Esophagus muscularis mucosa (tissue), 4 donors: Measurements from ENCODE around the gene DENND2A.

Source experiments
- CTCF ChIP-seq, 3 experiments: fragments of 200-600 bp in 2 of 3; fragments of 450-650 bp in 1 of 3; sonication (generic) in 2 of 3; IDR thresholded peaks; one replicate each; pipeline ENCODE4 v1.5.1; 2017 to 2019; ENCODE audit warnings: antibody characterized with exemption in 3 of 3, mild to moderate bottlenecking in 2 of 3, moderate library complexity in 1 of 3
- EP300 ChIP-seq: sonication (generic); formaldehyde crosslinking; IDR thresholded peaks from one replicate; pipeline ENCODE4 v1.6.1; 2017; ENCODE audit warnings: antibody characterized with exemption
- POLR2AphosphoS5 ChIP-seq, 2 donors: sonication (generic); formaldehyde crosslinking; IDR thresholded peaks; one replicate each; pipeline ENCODE4 v1.6.1; 2017; ENCODE audit warnings: antibody characterized with exemption in 2 of 2

GRCh38 chr7:140484951-140485499 is 155.6 kb downstream of the DENND2A start:
- no peak for TF ChIP-seq CTCF (IDR thresholded peaks at IDR 0.05)
- no peak for TF ChIP-seq EP300
- no peak for TF ChIP-seq POLR2AphosphoS5 (IDR thresholded peaks at IDR 0.05)
